ENCODE measurements around the gene GJA4.

Gene GJA4

GRCh38 chr1:34792868-34793727, at the start of gene GJA4:
Gene GJA4, plus strand, starts transcription at chr1:34792999. Its CDS starts 1,215 bp downstream, at chr1:34794214.
- no peak for DNase-seq (ENCODE audit: low read depth, low spot score)

DNA sequence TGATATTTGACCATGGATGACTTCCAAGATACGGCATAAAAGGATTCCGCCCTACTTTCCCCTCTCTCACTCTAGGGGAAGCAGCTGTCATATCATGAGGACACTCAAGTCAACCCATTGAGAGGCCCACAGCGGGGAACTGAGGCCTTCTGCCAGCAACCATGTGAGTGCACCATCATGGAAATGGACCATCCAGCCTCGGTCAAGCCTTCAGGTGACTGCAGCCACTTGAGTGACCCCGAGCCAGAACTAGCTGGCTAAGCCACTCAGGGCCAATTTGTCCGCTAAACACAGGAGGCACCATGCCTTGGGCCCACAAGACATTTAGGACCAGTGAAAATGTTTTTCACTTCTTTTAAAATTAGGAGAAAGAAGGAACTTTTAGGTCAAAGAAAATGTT, 49.0 kb upstream of the GJA4 start:
- no peak for DNase-seq (ENCODE audit: low read depth, low spot score)

- DNase-seq (ENCODE audit: low read depth, low spot score), result no peak
These were observed 47.9 kb upstream of the GJA4 start for GRCh38 chr1:34744851-34745250.

GRCh38 chr1:34745666-34746065, 47.1 kb upstream of the GJA4 start:
- no peak for DNase-seq (ENCODE audit: low read depth, low spot score)

GRCh38 chr1:34746101-34746500, 46.7 kb upstream of the GJA4 start:
- no peak for DNase-seq (ENCODE audit: low read depth, low spot score)

DNA sequence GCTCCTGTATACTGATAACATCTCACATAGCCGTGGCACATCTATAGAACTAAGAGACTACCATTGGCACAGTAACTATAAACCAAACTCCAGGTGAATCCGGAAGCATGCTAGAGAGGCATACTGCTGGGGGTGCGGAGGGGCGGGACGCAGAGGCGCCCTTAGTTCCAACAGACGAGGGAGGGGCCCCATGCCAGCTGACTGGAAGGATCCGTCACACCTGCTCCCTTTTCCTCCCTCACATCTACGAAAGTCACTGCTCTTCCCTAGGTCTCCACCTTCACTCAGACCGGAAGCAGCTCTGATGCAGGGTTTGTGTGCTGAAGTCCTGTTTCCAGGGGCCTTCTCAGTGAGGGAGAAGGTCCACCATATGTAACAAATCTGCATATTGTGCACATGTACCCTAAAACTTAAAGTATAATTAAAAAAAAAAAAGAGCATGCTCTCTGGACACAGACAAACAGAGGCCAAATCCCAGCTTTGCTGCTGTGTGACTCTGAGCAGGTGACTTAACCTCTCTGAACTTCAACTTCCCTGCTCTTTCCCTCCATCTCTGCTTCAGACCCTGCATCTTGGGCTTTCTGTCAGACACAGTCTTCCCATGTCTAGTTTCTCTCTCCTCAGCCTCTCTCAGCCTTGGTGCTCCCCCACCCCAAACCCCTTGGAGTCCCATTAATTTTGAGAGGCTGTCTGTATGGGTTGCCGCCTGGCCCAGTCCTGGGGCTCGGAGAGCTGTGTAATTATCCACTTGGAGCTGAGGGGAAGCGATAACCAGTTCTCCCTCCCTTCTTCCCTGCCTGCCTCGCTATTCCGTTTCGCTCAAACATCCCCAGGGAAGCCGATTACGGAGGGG, 45.8 kb upstream of the GJA4 start:
- DNase-seq (ENCODE audit: low read depth, low spot score), result no peak

DNA sequence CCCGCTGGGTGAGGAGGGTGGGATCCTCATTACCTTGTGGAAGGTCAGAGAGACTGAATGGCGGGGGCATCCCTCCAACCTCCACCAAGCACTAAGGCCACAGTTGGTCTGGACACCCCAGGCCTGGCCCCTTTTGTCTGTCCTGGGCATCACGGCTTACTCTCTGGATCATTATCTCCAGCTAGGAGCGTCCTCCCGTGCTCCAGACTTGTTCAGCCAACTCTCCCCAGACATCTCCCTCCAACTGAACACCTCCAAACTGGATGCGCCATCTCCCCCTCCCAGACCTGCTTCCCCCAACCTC, 45.2 kb upstream of the GJA4 start:
- DNase-seq (ENCODE audit: low read depth, low spot score), result no peak

- no peak for DNase-seq (ENCODE audit: low read depth, low spot score)
These were observed 42.8 kb upstream of the GJA4 start for GRCh38 chr1:34749992-34750391.

GRCh38 chr1:34750610-34751009, 42.2 kb upstream of the GJA4 start:
- no peak for DNase-seq (ENCODE audit: low read depth, low spot score)

GRCh38 chr1:34753163-34753562, 39.6 kb upstream of the GJA4 start:
- DNase-seq (ENCODE audit: low read depth, low spot score), result no peak

DNA sequence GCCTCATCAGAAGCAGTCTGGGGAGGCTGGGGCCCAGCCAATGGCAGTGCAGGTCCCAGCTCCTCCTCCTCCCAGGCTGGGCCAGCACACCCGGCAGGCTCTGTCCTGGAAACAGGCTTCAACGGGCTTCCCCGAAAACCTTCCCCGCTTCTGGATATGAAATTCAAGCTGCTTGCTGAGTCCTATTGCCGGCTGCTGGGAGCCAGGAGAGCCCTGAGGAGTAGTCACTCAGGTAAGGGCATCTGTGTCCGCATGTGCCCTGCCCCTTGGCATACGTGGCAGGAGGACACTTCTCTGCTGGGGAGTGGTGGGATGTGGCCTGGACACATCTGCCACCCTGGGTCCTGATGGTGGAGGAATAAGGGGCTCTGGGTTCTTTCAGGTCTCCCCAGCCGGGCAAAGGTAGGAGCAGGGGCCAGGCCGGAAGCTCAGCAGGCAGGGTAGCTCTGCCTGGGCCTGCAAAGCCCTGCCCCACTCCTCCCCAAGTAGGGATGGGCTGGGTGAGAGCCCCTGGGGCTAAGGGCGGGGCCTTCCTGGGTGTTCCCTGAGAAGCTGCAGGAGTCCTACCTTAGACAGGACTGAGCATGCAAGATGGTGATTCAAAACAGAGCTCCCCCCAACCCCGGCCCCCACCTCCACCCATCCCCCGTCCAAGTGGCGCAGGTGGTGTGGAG, 37.7 kb upstream of the GJA4 start, which contains the start of gene GJB5:
Gene GJB5, plus strand, starts transcription at position 84 of the 674 bp plus-strand sequence. CDS start 2,284 bp downstream, outside the sequence.
- no peak for DNase-seq (ENCODE audit: low read depth, low spot score)

GRCh38 chr1:34755961-34756360, 36.8 kb upstream of the GJA4 start:
- DNase-seq (ENCODE audit: low read depth, low spot score), result no peak

GRCh38 chr1:34757386-34757785, 35.4 kb upstream of the GJA4 start:
- no peak for DNase-seq (ENCODE audit: low read depth, low spot score)

DNA sequence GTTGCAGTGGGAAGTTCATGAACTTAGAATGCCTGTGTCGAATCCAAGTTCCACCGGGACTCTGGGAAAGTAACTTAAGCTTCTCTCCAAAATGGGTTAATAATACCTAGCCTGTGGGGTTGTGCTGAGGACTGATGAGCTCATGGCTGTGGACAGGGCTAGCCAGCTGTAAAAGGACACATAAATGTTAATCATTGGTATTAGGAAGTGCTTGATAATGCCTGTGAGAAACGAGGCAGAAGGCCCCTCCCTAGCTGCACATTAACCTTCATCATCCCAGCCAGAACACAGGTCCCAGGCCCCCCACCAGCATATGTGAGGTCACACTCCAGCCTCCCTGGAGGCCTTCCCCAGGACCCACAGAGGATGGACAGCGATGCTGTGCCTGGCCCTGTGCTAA, 34.0 kb upstream of the GJA4 start:
- no peak for DNase-seq (ENCODE audit: low read depth, low spot score)

DNA sequence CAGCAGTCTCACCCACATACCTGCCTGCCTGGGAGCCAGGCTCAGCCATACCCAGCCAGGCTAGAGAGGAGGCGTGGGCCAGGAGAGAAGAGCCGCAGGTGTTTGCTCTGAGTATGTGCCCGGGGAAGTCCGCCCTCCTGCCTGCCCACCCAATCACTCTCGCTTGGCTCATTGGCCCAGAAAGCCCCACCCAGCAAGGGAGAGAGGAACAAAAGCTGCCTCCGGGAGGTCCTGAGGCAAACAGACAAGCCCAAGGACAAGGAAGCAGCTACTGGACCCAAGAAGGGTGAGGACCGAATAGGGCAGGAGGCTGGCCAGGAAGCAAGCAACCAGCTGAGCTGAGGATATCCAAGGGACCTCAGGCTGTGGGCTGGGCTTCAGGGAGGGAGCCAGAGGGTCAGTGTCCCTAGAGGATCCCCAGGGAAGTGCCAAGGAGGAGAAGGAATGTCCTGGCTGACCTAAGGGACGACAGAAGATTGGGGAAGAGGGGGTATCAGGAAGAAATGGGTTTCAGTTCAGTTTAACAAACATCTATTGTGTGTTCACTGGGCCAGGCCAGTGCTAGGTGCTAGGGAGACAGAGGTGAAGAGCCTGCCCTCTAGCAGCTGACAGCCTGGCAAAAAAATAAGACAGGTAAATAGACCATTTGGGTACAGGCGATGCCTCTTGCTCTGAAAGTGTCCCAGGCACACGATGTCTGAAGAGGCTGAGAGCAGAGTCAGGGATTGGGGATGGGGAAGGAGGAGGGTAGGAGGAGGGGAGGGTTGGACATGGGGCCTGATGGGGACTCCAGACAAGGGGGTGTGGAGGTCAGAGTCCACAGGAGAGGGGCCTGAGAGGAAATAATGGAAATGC, 33.1 kb upstream of the GJA4 start, which contains the start of gene GJB4:
Gene GJB4, plus strand, starts transcription at position 238 of the 855 bp plus-strand sequence. CDS start 1,515 bp downstream, outside the sequence.
- no peak for DNase-seq (ENCODE audit: low read depth, low spot score)

- no peak for DNase-seq (ENCODE audit: low read depth, low spot score)
These were observed 31.5 kb upstream of the GJA4 start for GRCh38 chr1:34761176-34761761.

DNA sequence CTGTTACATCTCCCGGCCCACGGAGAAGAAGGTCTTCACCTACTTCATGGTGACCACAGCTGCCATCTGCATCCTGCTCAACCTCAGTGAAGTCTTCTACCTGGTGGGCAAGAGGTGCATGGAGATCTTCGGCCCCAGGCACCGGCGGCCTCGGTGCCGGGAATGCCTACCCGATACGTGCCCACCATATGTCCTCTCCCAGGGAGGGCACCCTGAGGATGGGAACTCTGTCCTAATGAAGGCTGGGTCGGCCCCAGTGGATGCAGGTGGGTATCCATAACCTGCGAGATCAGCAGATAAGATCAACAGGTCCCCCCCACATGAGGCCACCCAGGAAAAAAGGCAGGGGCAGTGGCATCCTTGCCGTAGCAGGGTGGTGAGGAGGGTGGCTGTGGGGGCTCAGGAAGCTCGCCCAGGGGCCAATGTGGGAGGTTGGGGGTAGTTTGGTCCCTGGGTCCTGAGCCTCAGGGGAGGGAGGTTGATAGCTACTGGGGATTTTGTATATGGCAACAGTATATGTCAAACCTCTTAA, 31.0 kb upstream of the GJA4 start:
- no peak for DNase-seq (ENCODE audit: low read depth, low spot score)

- no peak for DNase-seq (ENCODE audit: low read depth, low spot score)
These were observed 30.2 kb upstream of the GJA4 start for GRCh38 chr1:34762474-34763141.

GRCh38 chr1:34763142-34763781, 29.5 kb upstream of the GJA4 start:
- DNase-seq (ENCODE audit: low read depth, low spot score), result no peak
